HuH-7.5 (cell line): ENCODE results near the gene SPATA33.
A peak's percentile ranks its signal among the peaks of the same experiment; 100 is the strongest.
"Not testable (repeated sequence)": the region's sequence is repeated elsewhere in the genome, so short reads cannot be mapped to it uniquely, and the experiment has no call there.

Source experiments
- DNase-seq: peaks from one replicate; pipeline ENCODE4 v3.0.0; 2011; ENCODE audit warnings: low spot score

Gene SPATA33

GRCh38 chr16:89664238-89664637, 6.6 kb downstream of the SPATA33 start:
- DNase-seq, result not testable (repeated sequence)

- not testable (repeated sequence) for DNase-seq
Measured at GRCh38 chr16:89667000-89667399, 9.4 kb downstream of the SPATA33 start.

GRCh38 chr16:89667633-89668032, 10.0 kb downstream of the SPATA33 start:
- no peak for DNase-seq

GRCh38 chr16:89668790-89669158, 11.1 kb downstream of the SPATA33 start:
- no peak for DNase-seq

GRCh38 chr16:89669755-89670154, 12.1 kb downstream of the SPATA33 start:
- no peak for DNase-seq

GRCh38 chr16:89670496-89671431, 13.1 kb downstream of the SPATA33 start:
- DNase-seq, result no peak

- DNase-seq, result not testable (repeated sequence)
Measured at GRCh38 chr16:89671565-89671964, 13.9 kb downstream of the SPATA33 start.

- no peak for DNase-seq
Measured at GRCh38 chr16:89672177-89672941, 14.7 kb downstream of the SPATA33 start.

GRCh38 chr16:89678258-89678657, 20.6 kb downstream of the SPATA33 start:
- DNase-seq, result no peak

- DNase-seq, result no peak
Measured at GRCh38 chr16:89685916-89686315, 28.3 kb downstream of the SPATA33 start.

- DNase-seq, result peak; percentile 99
Measured at GRCh38 chr16:89686520-89687091, 29.0 kb downstream of the SPATA33 start, which contains the start of gene CDK10. Gene CDK10 (plus strand): TSS chr16:89686689. CDS start chr16:89686711, 22 bp downstream.

- peak; percentile 99 for DNase-seq
Measured at GRCh38 chr16:89687092-89687940, 29.7 kb downstream of the SPATA33 start.

GRCh38 chr16:89688395-89688794, 30.8 kb downstream of the SPATA33 start:
- no peak for DNase-seq

GRCh38 chr16:89689142-89689541, 31.5 kb downstream of the SPATA33 start:
- DNase-seq, result no peak

- DNase-seq, result not testable (repeated sequence)
Measured at GRCh38 chr16:89689621-89690020, 32.0 kb downstream of the SPATA33 start.

GRCh38 chr16:89690392-89690901, 32.8 kb downstream of the SPATA33 start:
- DNase-seq, result no peak

- DNase-seq, result peak; percentile 18
Measured at GRCh38 chr16:89691231-89691985, 33.8 kb downstream of the SPATA33 start.

GRCh38 chr16:89691986-89692569, 34.4 kb downstream of the SPATA33 start:
- peak; percentile 38 for DNase-seq

GRCh38 chr16:89693289-89693731, 35.7 kb downstream of the SPATA33 start:
- no peak for DNase-seq
